GM12801 (cell line): ENCODE measurements around the gene COL20A1.

Source experiments
- CTCF ChIP-seq: IDR thresholded peaks from one replicate; pipeline ENCODE4 v1.5.1; 2011; ENCODE audit warnings: control low read depth; ENCODE audit not compliant: insufficient read length; ENCODE audit errors: extremely low read depth

COL20A1 gene

GRCh38 chr20:63377256-63377941, 84.4 kb downstream of the COL20A1 start:
- TF ChIP-seq CTCF: no peak

- TF ChIP-seq CTCF: no peak
These were observed 85.0 kb downstream of the COL20A1 start for GRCh38 chr20:63377951-63378381.

DNA sequence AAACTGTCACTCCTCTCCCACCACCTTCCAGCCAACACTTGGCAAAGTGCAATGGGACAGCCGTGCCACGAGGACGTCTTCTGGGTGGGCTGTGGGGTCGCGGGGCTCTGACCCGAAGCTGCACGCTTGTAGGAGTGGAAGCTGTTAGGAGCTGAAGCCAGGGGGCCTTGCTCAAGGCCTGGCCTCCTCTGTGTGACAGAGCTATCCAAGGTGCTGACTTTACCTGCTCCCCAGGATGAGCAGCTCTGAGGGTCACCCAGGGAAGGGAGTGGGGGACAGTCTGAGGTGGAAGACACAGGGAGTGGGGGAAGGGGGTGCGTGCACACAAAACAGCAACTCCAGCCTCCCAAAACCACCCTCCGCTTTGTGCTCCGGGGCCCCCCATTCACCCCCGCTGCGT, 85.6 kb downstream of the COL20A1 start:
- no peak for TF ChIP-seq CTCF

DNA sequence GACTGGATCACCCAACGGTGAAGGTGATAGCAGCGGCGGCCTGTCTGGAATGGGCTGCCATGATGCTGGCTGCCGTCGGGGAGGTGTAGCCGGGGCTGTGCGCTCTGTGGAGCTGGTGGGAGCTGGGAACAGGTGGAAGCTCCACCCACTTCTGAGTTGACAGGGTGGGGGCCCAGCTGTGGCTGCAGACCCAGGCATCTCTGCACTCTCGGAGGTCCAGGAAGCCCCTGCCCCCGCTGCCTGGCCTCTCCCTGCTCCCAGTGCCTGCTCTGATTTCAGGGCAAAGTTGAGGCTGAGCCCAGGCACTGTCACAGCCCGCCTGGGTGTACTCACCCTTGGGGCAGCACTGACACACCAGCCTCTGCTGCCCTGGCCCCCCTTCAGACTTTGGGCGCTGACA, 86.3 kb downstream of the COL20A1 start:
- no peak for TF ChIP-seq CTCF

GRCh38 chr20:63380346-63380870, 87.4 kb downstream of the COL20A1 start:
- no peak for TF ChIP-seq CTCF

DNA sequence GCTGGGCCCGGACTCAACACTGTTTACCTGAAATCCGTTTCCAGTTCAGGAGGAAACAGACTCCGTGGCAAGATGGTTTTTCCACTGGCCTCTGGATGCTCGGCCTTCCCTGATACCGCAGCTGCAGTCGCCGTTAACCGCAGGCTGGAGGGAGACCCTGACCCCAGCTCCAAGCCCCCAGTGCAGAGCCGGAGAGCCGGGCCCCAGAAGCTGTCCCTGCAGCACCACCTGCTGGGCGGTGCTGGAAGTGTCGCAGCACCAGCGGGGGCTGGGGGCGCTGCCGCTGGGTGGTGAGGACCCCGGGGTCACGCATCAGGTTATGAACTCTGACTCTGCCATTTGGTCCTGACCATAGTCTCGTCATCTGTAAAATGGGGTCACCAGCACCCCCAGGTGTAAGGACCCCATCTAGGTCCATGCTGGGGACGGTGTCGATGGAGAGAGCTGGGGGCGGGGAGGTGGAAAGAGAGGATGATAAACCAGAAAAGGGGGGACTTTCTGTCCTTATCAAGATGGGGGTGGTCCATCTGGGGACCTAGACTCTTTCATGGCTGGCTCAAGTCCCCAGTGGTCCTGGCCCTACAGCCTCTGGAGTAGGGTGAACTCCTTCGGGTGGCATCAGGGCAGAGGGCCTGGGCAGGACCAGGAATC, 88.9 kb downstream of the COL20A1 start:
- no peak for TF ChIP-seq CTCF

DNA sequence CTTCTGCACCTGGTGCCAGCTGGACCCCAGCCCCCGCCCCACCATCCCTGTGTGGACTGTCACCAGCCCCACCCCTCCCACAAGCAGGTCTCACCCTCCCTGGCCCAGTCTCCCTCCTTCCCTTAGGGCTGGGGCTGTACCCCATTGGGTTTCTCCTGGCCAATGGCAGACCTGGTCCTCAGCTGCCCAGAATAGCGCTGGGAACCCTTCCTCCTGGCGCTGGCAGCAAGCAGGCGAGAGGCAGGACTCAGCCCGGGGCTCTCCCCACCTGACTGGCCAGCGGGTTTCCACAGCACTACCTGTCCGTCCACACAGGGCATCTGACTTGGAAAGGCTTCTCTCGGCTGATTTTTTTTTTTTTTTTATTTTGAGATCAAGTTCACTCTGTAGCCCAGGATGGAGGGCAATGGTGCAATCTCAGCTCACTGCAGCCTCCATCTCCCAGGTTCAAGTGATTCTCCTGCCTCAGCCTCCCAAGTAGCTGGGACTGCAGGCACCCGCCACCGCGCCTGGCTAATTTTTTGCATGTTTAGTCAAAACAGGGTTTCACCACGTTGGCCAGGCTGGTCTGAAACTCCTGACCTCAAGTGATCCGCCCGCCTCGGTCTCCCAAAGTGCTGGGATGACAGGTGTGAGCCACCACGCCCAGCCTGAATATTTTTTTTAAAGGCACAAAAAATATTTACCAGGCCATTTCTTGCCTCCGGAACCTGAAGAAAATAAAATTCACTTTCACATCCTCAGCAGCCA, 89.7 kb downstream of the COL20A1 start:
- TF ChIP-seq CTCF: no peak
